ENCODE measurements around the gene DCLK1. TPM values are rescaled to one million over a fixed set of nuclear protein-coding genes. Genes with fewer than 3 reads are reported as not detected.

DCLK1 gene
- total RNA-seq, 1 experiment from 2014 or later: 0.10 TPM

DNA sequence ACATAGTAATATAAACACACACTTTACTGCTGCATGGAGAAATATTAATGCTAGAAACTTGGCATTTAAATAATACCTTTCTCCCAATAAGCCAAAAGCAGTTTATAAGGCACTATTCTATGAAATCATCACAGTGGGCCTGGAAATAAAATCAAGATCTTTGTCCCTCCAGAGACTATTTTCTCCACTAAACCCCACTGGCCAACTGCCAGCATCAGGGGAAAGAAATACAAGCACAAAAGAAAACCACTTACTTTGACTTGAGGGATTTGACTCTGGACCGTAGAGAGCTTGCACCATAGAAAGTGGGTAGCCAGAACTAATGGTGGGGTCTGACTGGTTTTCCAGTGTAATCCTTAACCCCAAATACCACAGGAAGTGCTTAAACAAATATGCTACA is 71.9 kb downstream of the DCLK1 start:
- ChIA-PET RAD21 (ENCODE audit: low non-redundant PET in 1 of 2, low total read pairs in 2 of 2, uncharacterized antibody in 2 of 2, unreplicated experiment in 2 of 2) (no interaction called here), POLR2A (no interaction called here), CTCF (no interaction called here)
- Histone ChIP-seq H3K4me3 (replicated peaks in 1 of 2; ENCODE audit: low read depth in 1 of 2, low read length in 2 of 2) (no peak overlapping the region), H3K4me1 (ENCODE audit: control insufficient read depth in 1 of 2, insufficient read depth in 2 of 2, low read length in 2 of 2) (no peaks in the 10 kb centered on the region), H3K27me3 (ENCODE audit: insufficient read depth, low read length) (no peaks in the 10 kb centered on the region), H3K79me2 (ENCODE audit: insufficient read depth, low read length) (no peaks in the 10 kb centered on the region), H3K27ac (ENCODE audit: low read depth, low read length) (no peak overlapping the region), H3K9me2 (ENCODE audit: insufficient read depth) (no peaks in the 10 kb centered on the region), H3K4me2 (ENCODE audit: low read length) (no peak overlapping the region), H4K20me1 (ENCODE audit: insufficient read depth) (no peaks in the 10 kb centered on the region), H3K9me3 (ENCODE audit: control insufficient read depth in 1 of 2, insufficient read depth in 1 of 2, low read depth in 1 of 2, low read length in 2 of 2) (peaks cover 0 to 16% of the 10 kb centered on the region in 2 experiments; a peak in 2 of 4 replicates), H2AFZ (ENCODE audit: low read depth, low read length, poor library complexity, severe bottlenecking) (no peak overlapping the region), H3K36me3 (ENCODE audit: control insufficient read depth in 1 of 2, insufficient read depth in 2 of 2, low read length in 2 of 2) (no peaks in the 10 kb centered on the region), H3K9ac (ENCODE audit: low read length) (no peak overlapping the region)
- BruUV-seq (replicated peaks): no TSS peak
- DNase-seq (ENCODE audit: low read depth, low spot score) (no peak), ATAC-seq (no peak)
- intact Hi-C loops (cut with micrococcal nuclease): no loop called here
- TF ChIP-seq ELF1 (IDR thresholded peaks at IDR 0.05; ENCODE audit: borderline replicate concordance, low read depth): no peak
- no peak for TF ChIP-seq SIN3A (IDR thresholded peaks at IDR 0.05; ENCODE audit: low read depth)
- no peak for TF ChIP-seq SRF (IDR thresholded peaks at IDR 0.05; ENCODE audit: low read depth)
- no peak for TF ChIP-seq ZNF274 (IDR thresholded peaks at IDR 0.05; ENCODE audit: low read depth, low read length)
- TF ChIP-seq EGR1 (IDR thresholded peaks at IDR 0.05; ENCODE audit: low read depth): no peak

DNA sequence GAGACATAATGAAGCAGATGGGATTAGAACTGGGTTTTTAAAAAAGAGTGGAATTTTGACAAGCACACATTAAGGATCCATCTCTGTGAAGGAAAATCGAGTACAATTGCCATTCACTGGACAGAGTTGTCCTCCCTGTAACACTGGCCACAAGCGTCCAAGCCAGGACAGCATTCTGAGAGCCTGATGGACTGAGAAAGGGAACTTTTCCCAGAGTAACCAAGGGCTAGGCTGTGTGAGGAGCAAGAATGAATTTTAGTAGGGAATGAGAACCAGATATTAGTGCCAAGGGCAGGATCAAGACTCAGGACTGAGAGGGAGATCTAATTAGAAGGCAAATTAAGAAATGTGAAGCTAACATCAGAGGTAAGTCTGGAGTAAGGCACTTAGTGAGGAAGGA is 73.1 kb downstream of the DCLK1 start:
- H3K9ac ChIP-seq (ENCODE audit: low read length): no peak overlapping the region
- no TSS peak for BruUV-seq (replicated peaks)
- H3K4me3 ChIP-seq (replicated peaks in 1 of 2; ENCODE audit: low read depth in 1 of 2, low read length in 2 of 2): no peak overlapping the region
- no peaks in the 10 kb centered on the region for H3K4me1 ChIP-seq (ENCODE audit: control insufficient read depth in 1 of 2, insufficient read depth in 2 of 2, low read length in 2 of 2)
- H3K27ac ChIP-seq (ENCODE audit: low read depth, low read length): no peak overlapping the region
- DNase-seq (ENCODE audit: low read depth, low spot score) (no peak), ATAC-seq (no peak)
- peaks cover 0 to 16% of the 10 kb centered on the region in 2 experiments; a peak in 2 of 4 replicates for H3K9me3 ChIP-seq (ENCODE audit: control insufficient read depth in 1 of 2, insufficient read depth in 1 of 2, low read depth in 1 of 2, low read length in 2 of 2)
- H3K4me2 ChIP-seq (ENCODE audit: low read length): no peak overlapping the region
- no peak overlapping the region for H2AFZ ChIP-seq (ENCODE audit: low read depth, low read length, poor library complexity, severe bottlenecking)
- POLR2A ChIA-PET: no interaction called here
- intact Hi-C loops (cut with micrococcal nuclease): no loop called here
- TF ChIP-seq, protein P1, sequence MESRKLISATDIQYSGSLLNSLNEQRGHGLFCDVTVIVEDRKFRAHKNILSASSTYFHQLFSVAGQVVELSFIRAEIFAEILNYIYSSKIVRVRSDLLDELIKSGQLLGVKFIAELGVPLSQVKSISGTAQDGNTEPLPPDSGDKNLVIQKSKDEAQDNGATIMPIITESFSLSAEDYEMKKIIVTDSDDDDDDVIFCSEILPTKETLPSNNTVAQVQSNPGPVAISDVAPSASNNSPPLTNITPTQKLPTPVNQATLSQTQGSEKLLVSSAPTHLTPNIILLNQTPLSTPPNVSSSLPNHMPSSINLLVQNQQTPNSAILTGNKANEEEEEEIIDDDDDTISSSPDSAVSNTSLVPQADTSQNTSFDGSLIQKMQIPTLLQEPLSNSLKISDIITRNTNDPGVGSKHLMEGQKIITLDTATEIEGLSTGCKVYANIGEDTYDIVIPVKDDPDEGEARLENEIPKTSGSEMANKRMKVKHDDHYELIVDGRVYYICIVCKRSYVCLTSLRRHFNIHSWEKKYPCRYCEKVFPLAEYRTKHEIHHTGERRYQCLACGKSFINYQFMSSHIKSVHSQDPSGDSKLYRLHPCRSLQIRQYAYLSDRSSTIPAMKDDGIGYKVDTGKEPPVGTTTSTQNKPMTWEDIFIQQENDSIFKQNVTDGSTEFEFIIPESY (IDR thresholded peaks at IDR 0.05; ENCODE audit: extremely low read depth, insufficient replicate concordance, low read length): no peak
- TF ChIP-seq ZNF274 (IDR thresholded peaks at IDR 0.05; ENCODE audit: low read depth, low read length): no peak
- no peak for TF ChIP-seq EZH2 (IDR thresholded peaks at IDR 0.05)
- no peak for TF ChIP-seq JUND (IDR thresholded peaks at IDR 0.05)
- no peak for TF ChIP-seq RAD21 (IDR thresholded peaks at IDR 0.05; ENCODE audit: low read depth)
- TF ChIP-seq POLR2AphosphoS5 (IDR thresholded peaks at IDR 0.05; ENCODE audit: low read depth, low read length): no peak
- TF ChIP-seq, protein P2, sequence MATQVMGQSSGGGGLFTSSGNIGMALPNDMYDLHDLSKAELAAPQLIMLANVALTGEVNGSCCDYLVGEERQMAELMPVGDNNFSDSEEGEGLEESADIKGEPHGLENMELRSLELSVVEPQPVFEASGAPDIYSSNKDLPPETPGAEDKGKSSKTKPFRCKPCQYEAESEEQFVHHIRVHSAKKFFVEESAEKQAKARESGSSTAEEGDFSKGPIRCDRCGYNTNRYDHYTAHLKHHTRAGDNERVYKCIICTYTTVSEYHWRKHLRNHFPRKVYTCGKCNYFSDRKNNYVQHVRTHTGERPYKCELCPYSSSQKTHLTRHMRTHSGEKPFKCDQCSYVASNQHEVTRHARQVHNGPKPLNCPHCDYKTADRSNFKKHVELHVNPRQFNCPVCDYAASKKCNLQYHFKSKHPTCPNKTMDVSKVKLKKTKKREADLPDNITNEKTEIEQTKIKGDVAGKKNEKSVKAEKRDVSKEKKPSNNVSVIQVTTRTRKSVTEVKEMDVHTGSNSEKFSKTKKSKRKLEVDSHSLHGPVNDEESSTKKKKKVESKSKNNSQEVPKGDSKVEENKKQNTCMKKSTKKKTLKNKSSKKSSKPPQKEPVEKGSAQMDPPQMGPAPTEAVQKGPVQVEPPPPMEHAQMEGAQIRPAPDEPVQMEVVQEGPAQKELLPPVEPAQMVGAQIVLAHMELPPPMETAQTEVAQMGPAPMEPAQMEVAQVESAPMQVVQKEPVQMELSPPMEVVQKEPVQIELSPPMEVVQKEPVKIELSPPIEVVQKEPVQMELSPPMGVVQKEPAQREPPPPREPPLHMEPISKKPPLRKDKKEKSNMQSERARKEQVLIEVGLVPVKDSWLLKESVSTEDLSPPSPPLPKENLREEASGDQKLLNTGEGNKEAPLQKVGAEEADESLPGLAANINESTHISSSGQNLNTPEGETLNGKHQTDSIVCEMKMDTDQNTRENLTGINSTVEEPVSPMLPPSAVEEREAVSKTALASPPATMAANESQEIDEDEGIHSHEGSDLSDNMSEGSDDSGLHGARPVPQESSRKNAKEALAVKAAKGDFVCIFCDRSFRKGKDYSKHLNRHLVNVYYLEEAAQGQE (IDR thresholded peaks at IDR 0.05; ENCODE audit: low read depth): no peak
- no peaks in the 10 kb centered on the region for H3K9me2 ChIP-seq (ENCODE audit: insufficient read depth)
- no peaks in the 10 kb centered on the region for H3K27me3 ChIP-seq (ENCODE audit: insufficient read depth, low read length)
- CTCF ChIA-PET: no interaction called here
- no peaks in the 10 kb centered on the region for H3K36me3 ChIP-seq (ENCODE audit: control insufficient read depth in 1 of 2, insufficient read depth in 2 of 2, low read length in 2 of 2)
- no peaks in the 10 kb centered on the region for H3K79me2 ChIP-seq (ENCODE audit: insufficient read depth, low read length)
- H4K20me1 ChIP-seq (ENCODE audit: insufficient read depth): no peaks in the 10 kb centered on the region
- RAD21 ChIA-PET (ENCODE audit: low non-redundant PET in 1 of 2, low total read pairs in 2 of 2, uncharacterized antibody in 2 of 2, unreplicated experiment in 2 of 2): no interaction called here
